Measurements from ENCODE around the gene ARHGEF28.

The ARHGEF28 gene

GRCh38 chr5:73607228-73607627 lies 18.8 kb upstream of the ARHGEF28 start:
- Mint-ChIP-seq H3K27me3 (peaks cover 6% of the 10 kb centered on the region), H3K4me1 (ENCODE audit: low read depth) (no peaks in the 10 kb centered on the region), H3K9me3 (ENCODE audit: low read depth) (peaks cover 3% of the 10 kb centered on the region), H3K36me3 (peaks cover 2% of the 10 kb centered on the region), H3K4me3 (no peak overlapping the region), H3K27ac (no peak overlapping the region)

GRCh38 chr5:73612799-73613198 lies 13.2 kb upstream of the ARHGEF28 start:
- Mint-ChIP-seq H3K4me1 (ENCODE audit: low read depth) (no peaks in the 10 kb centered on the region), H3K27me3 (peaks cover 20% of the 10 kb centered on the region), H3K27ac (no peak overlapping the region), H3K4me3 (no peak overlapping the region), H3K9me3 (ENCODE audit: low read depth) (no peaks in the 10 kb centered on the region), H3K36me3 (no peaks in the 10 kb centered on the region)

GRCh38 chr5:73615085-73615484 lies 10.9 kb upstream of the ARHGEF28 start:
- H3K36me3 Mint-ChIP-seq = no peaks in the 10 kb centered on the region
- no peak overlapping the region for H3K4me3 Mint-ChIP-seq
- peaks cover 24% of the 10 kb centered on the region for H3K27me3 Mint-ChIP-seq
- H3K4me1 Mint-ChIP-seq (ENCODE audit: low read depth) = no peaks in the 10 kb centered on the region
- no peaks in the 10 kb centered on the region for H3K9me3 Mint-ChIP-seq (ENCODE audit: low read depth)
- no peak overlapping the region for H3K27ac Mint-ChIP-seq

- no peaks in the 10 kb centered on the region for H3K9me3 Mint-ChIP-seq (ENCODE audit: low read depth)
Observed at GRCh38 chr5:73615947-73616346, 10.0 kb upstream of the ARHGEF28 start.

GRCh38 chr5:73617510-73618279 lies 8.3 kb upstream of the ARHGEF28 start:
- H3K27me3 Mint-ChIP-seq = peaks cover 23% of the 10 kb centered on the region
- H3K4me3 Mint-ChIP-seq = no peak overlapping the region
- H3K27ac Mint-ChIP-seq = no peak overlapping the region
- H3K36me3 Mint-ChIP-seq = no peaks in the 10 kb centered on the region
- no peaks in the 10 kb centered on the region for H3K4me1 Mint-ChIP-seq (ENCODE audit: low read depth)
- H3K9me3 Mint-ChIP-seq (ENCODE audit: low read depth) = no peaks in the 10 kb centered on the region

More at GRCh38 chr5:73615947-73616346, 10.0 kb upstream of the ARHGEF28 start:
- no peak overlapping the region for H3K4me3 Mint-ChIP-seq
- H3K27me3 Mint-ChIP-seq = peaks cover 18% of the 10 kb centered on the region
- no peaks in the 10 kb centered on the region for H3K36me3 Mint-ChIP-seq
- no peak overlapping the region for H3K27ac Mint-ChIP-seq
- H3K4me1 Mint-ChIP-seq (ENCODE audit: low read depth) = no peaks in the 10 kb centered on the region

GRCh38 chr5:73619606-73620333 lies 6.2 kb upstream of the ARHGEF28 start:
- H3K36me3 Mint-ChIP-seq = no peaks in the 10 kb centered on the region
- H3K27ac Mint-ChIP-seq = no peak overlapping the region
- H3K27me3 Mint-ChIP-seq = peaks cover 24% of the 10 kb centered on the region
- H3K9me3 Mint-ChIP-seq (ENCODE audit: low read depth) = no peaks in the 10 kb centered on the region
- H3K4me1 Mint-ChIP-seq (ENCODE audit: low read depth) = no peaks in the 10 kb centered on the region
- no peak overlapping the region for H3K4me3 Mint-ChIP-seq

GRCh38 chr5:73620334-73620687 lies 5.7 kb upstream of the ARHGEF28 start:
- H3K4me1 Mint-ChIP-seq (ENCODE audit: low read depth) = peaks cover 2% of the 10 kb centered on the region
- H3K9me3 Mint-ChIP-seq (ENCODE audit: low read depth) = no peaks in the 10 kb centered on the region
- no peak overlapping the region for H3K4me3 Mint-ChIP-seq
- no peak overlapping the region for H3K27ac Mint-ChIP-seq
- no peaks in the 10 kb centered on the region for H3K36me3 Mint-ChIP-seq
- H3K27me3 Mint-ChIP-seq = peaks cover 22% of the 10 kb centered on the region

- Mint-ChIP-seq H3K4me3 (no peak overlapping the region), H3K27ac (no peak overlapping the region), H3K27me3 (peaks cover 29% of the 10 kb centered on the region), H3K36me3 (no peaks in the 10 kb centered on the region), H3K9me3 (ENCODE audit: low read depth) (no peaks in the 10 kb centered on the region), H3K4me1 (ENCODE audit: low read depth) (peaks cover 3% of the 10 kb centered on the region)
Observed at GRCh38 chr5:73623060-73623459, 2.9 kb upstream of the ARHGEF28 start.

- peaks cover 3% of the 10 kb centered on the region for H3K4me1 Mint-ChIP-seq (ENCODE audit: low read depth)
- H3K36me3 Mint-ChIP-seq = no peaks in the 10 kb centered on the region
- H3K9me3 Mint-ChIP-seq (ENCODE audit: low read depth) = no peaks in the 10 kb centered on the region
- H3K27ac Mint-ChIP-seq = no peak overlapping the region
- no peak overlapping the region for H3K4me3 Mint-ChIP-seq
- peaks cover 30% of the 10 kb centered on the region for H3K27me3 Mint-ChIP-seq
Observed at GRCh38 chr5:73623901-73624404, 2.0 kb upstream of the ARHGEF28 start.

- H3K9me3 Mint-ChIP-seq (ENCODE audit: low read depth) = no peaks in the 10 kb centered on the region
- H3K27me3 Mint-ChIP-seq = peaks cover 28% of the 10 kb centered on the region
- peaks cover 3% of the 10 kb centered on the region for H3K4me1 Mint-ChIP-seq (ENCODE audit: low read depth)
- H3K27ac Mint-ChIP-seq = no peak overlapping the region
- peak overlapping the region; percentile 78 for H3K4me3 Mint-ChIP-seq
- no peaks in the 10 kb centered on the region for H3K36me3 Mint-ChIP-seq
Observed at GRCh38 chr5:73624888-73625287, 1.1 kb upstream of the ARHGEF28 start.

- Mint-ChIP-seq H3K4me1 (ENCODE audit: low read depth) (peaks cover 3% of the 10 kb centered on the region), H3K27me3 (peaks cover 28% of the 10 kb centered on the region), H3K4me3 (peak overlapping the region; percentile 78), H3K36me3 (no peaks in the 10 kb centered on the region), H3K9me3 (ENCODE audit: low read depth) (no peaks in the 10 kb centered on the region), H3K27ac (no peak overlapping the region)
Observed at GRCh38 chr5:73625372-73625943, 538 bp upstream of the ARHGEF28 start.

- Mint-ChIP-seq H3K9me3 (ENCODE audit: low read depth) (no peaks in the 10 kb centered on the region), H3K36me3 (no peaks in the 10 kb centered on the region), H3K4me3 (peak overlapping the region; percentile 32), H3K27ac (no peak overlapping the region), H3K4me1 (ENCODE audit: low read depth) (peaks cover 3% of the 10 kb centered on the region), H3K27me3 (peaks cover 27% of the 10 kb centered on the region)
Observed at GRCh38 chr5:73626814-73627313, 868 bp downstream of the ARHGEF28 start.

GRCh38 chr5:73629456-73629855 lies 3.5 kb downstream of the ARHGEF28 start:
- no peaks in the 10 kb centered on the region for H3K36me3 Mint-ChIP-seq
- peaks cover 17% of the 10 kb centered on the region for H3K27me3 Mint-ChIP-seq
- H3K9me3 Mint-ChIP-seq (ENCODE audit: low read depth) = no peaks in the 10 kb centered on the region
- H3K4me3 Mint-ChIP-seq = no peak overlapping the region
- H3K4me1 Mint-ChIP-seq (ENCODE audit: low read depth) = peaks cover 3% of the 10 kb centered on the region
- H3K27ac Mint-ChIP-seq = no peak overlapping the region

- Mint-ChIP-seq H3K9me3 (ENCODE audit: low read depth) (no peaks in the 10 kb centered on the region), H3K4me1 (ENCODE audit: low read depth) (no peaks in the 10 kb centered on the region), H3K27me3 (peaks cover 14% of the 10 kb centered on the region), H3K4me3 (no peak overlapping the region), H3K36me3 (no peaks in the 10 kb centered on the region), H3K27ac (no peak overlapping the region)
Observed at GRCh38 chr5:73630765-73631164, 4.8 kb downstream of the ARHGEF28 start.

- peaks cover 17% of the 10 kb centered on the region for H3K27me3 Mint-ChIP-seq
- no peak overlapping the region for H3K4me3 Mint-ChIP-seq
- H3K27ac Mint-ChIP-seq = no peak overlapping the region
- H3K36me3 Mint-ChIP-seq = no peaks in the 10 kb centered on the region
- H3K9me3 Mint-ChIP-seq (ENCODE audit: low read depth) = no peaks in the 10 kb centered on the region
- no peaks in the 10 kb centered on the region for H3K4me1 Mint-ChIP-seq (ENCODE audit: low read depth)
Observed at GRCh38 chr5:73631500-73631899, 5.5 kb downstream of the ARHGEF28 start.

Data from activated naive CD8-positive, alpha-beta T cell (primary cell).